WI38 (cell line): ENCODE results near the gene DNPH1.

Source experiments
- H3K4me3 ChIP-seq: 2 replicates; pipeline ENCODE4 v1.5.1; 2011; ENCODE audit warnings: low read depth, mild to moderate bottlenecking, control low read depth, low read length
- CTCF ChIP-seq: IDR thresholded peaks from 2 replicates; pipeline ENCODE4 v1.5.1; 2012; ENCODE audit warnings: low read depth, mild to moderate bottlenecking, control low read depth, low read length

The DNPH1 gene

GRCh38 chr6:43228951-43229802 lies at the start of gene DNPH1:
Gene DNPH1, minus strand, starts transcription at chr6:43229481. Its CDS starts 25 bp downstream, at chr6:43229456.
- TF ChIP-seq CTCF: peak; percentile 70

GRCh38 chr6:43278524-43279078 lies 49.3 kb upstream of the DNPH1 start:
- TF ChIP-seq CTCF: no peak
- no peak overlapping the region for H3K4me3 ChIP-seq

More at GRCh38 chr6:43228951-43229802, at the start of gene DNPH1:
- peak within 1 kb of the TSS; percentile 58 for H3K4me3 ChIP-seq

GRCh38 chr6:43277643-43278523 lies 48.6 kb upstream of the DNPH1 start:
- no peak overlapping the region for H3K4me3 ChIP-seq
- no peak for TF ChIP-seq CTCF

GRCh38 chr6:43277306-43277642 lies 48.0 kb upstream of the DNPH1 start:
- no peak overlapping the region for H3K4me3 ChIP-seq
- TF ChIP-seq CTCF: no peak

GRCh38 chr6:43276577-43277305 lies 47.5 kb upstream of the DNPH1 start:
- H3K4me3 ChIP-seq: no peak overlapping the region
- no peak for TF ChIP-seq CTCF

GRCh38 chr6:43275801-43276576 lies 46.7 kb upstream of the DNPH1 start:
- no peak overlapping the region for H3K4me3 ChIP-seq

More at GRCh38 chr6:43275801-43276576, 46.7 kb upstream of the DNPH1 start:
- no peak for TF ChIP-seq CTCF
